OCI-LY1 (cell line): ENCODE data around the gene AFDN.

Experiments used
- H2AFZ ChIP-seq: fragments of 200-600 bp; sonication (generic), shearing (Covaris generic); 2 replicates; pipeline ENCODE4 v1.6.0; 2014; ENCODE audit warnings: antibody characterized with exemption, mild to moderate bottlenecking, low read length
- H3F3A ChIP-seq: fragments of 200-600 bp; sonication (generic), shearing (Covaris generic); 2 replicates; pipeline ENCODE4 v1.6.0; 2014; ENCODE audit warnings: mild to moderate bottlenecking, antibody characterized with exemption, low read length, moderate library complexity; ENCODE audit not compliant: insufficient read depth
- H3K27ac ChIP-seq: fragments of 200-600 bp; sonication (generic); 2 replicates; pipeline ENCODE4 v1.5.1; 2014; ENCODE audit warnings: low read length, mixed run types, mild to moderate bottlenecking, low read depth; ENCODE audit not compliant: poor library complexity, severe bottlenecking
- H3K27me3 ChIP-seq: fragments of 200-600 bp; sonication (generic); 2 replicates; pipeline ENCODE4 v1.6.0; 2014; ENCODE audit warnings: antibody characterized with exemption, mild to moderate bottlenecking, low read length, moderate library complexity; ENCODE audit not compliant: insufficient read depth
- H3K36me3 ChIP-seq: fragments of 200-600 bp; sonication (generic); 2 replicates; pipeline ENCODE4 v1.6.1; 2014; ENCODE audit warnings: mild to moderate bottlenecking, antibody characterized with exemption, low read length, moderate library complexity, mixed read lengths; ENCODE audit not compliant: insufficient read depth
- H3K4me1 ChIP-seq: fragments of 200-600 bp; sonication (generic); 2 replicates; pipeline ENCODE4 v1.5.1; 2014; ENCODE audit warnings: mild to moderate bottlenecking, low read length, moderate library complexity; ENCODE audit not compliant: insufficient read depth, severe bottlenecking
- H3K4me2 ChIP-seq: fragments of 200-600 bp; sonication (generic), shearing (Covaris generic); 2 replicates; pipeline ENCODE4 v1.6.1; 2014; ENCODE audit warnings: low read length
- H3K4me3 ChIP-seq: fragments of 200-600 bp; sonication (generic); 2 replicates; pipeline ENCODE4 v1.5.1; 2014; ENCODE audit warnings: low read length, low read depth, mild to moderate bottlenecking, mixed read lengths; ENCODE audit not compliant: poor library complexity, severe bottlenecking
- H3K79me2 ChIP-seq: fragments of 200-600 bp; shearing (Covaris generic); 2 replicates; pipeline ENCODE4 v1.6.1; 2016; ENCODE audit warnings: mixed run types, low read length, mixed read lengths; ENCODE audit not compliant: insufficient read depth
- H3K9ac ChIP-seq: fragments of 200-600 bp; sonication (generic), shearing (Covaris generic); 2 replicates; pipeline ENCODE4 v1.6.1; 2014; ENCODE audit warnings: mild to moderate bottlenecking, low read length, mixed read lengths
- H3K9me2 ChIP-seq: fragments of 200-600 bp; sonication (generic), shearing (Covaris generic); 2 replicates; pipeline ENCODE4 v1.6.1; 2014; ENCODE audit warnings: low read depth, mild to moderate bottlenecking, low read length, mixed read lengths
- H3K9me3 ChIP-seq: fragments of 200-600 bp; shearing (Covaris generic); 2 replicates; pipeline ENCODE4 v1.6.1; 2014; ENCODE audit warnings: low read length, mixed read lengths
- H4K20me1 ChIP-seq: fragments of 200-600 bp; sonication (generic), shearing (Covaris generic); 2 replicates; pipeline ENCODE4 v1.6.0; 2016; ENCODE audit warnings: mild to moderate bottlenecking, low read length; ENCODE audit not compliant: insufficient read depth
- CTCF ChIP-seq: fragments of 200-600 bp; sonication (generic), shearing (Covaris generic); IDR thresholded peaks from 2 replicates; pipeline ENCODE4 v1.5.1; 2017; ENCODE audit warnings: mild to moderate bottlenecking, antibody characterized with exemption, low read length, moderate library complexity, mixed read lengths
- EZH2 ChIP-seq: fragments of 200-600 bp; sonication (generic), shearing (Covaris generic); IDR thresholded peaks from 2 replicates; pipeline ENCODE4 v1.8.0; 2017; ENCODE audit warnings: borderline replicate concordance, mixed run types, mild to moderate bottlenecking, antibody characterized with exemption, low read length, moderate library complexity, mixed read lengths

The AFDN gene

GRCh38 chr6:167781868-167782267, 44.8 kb upstream of the AFDN start:
- H3K9me2 ChIP-seq = no peaks in the 10 kb centered on the region

GRCh38 chr6:167782698-167783517, 43.8 kb upstream of the AFDN start:
- H3F3A ChIP-seq = no peaks in the 10 kb centered on the region
- no peaks in the 10 kb centered on the region for H3K9me2 ChIP-seq
- no peaks in the 10 kb centered on the region for H3K79me2 ChIP-seq
- no peaks in the 10 kb centered on the region for H4K20me1 ChIP-seq
- H3K4me3 ChIP-seq = no peak overlapping the region
- no peak for TF ChIP-seq EZH2
- no peak for TF ChIP-seq CTCF
- no peak overlapping the region for H3K9ac ChIP-seq
- H3K4me2 ChIP-seq = no peak overlapping the region
- H2AFZ ChIP-seq = no peak overlapping the region
- no peaks in the 10 kb centered on the region for H3K27me3 ChIP-seq
- no peak overlapping the region for H3K27ac ChIP-seq
- no peaks in the 10 kb centered on the region for H3K4me1 ChIP-seq
- H3K9me3 ChIP-seq = no peaks in the 10 kb centered on the region
- no peaks in the 10 kb centered on the region for H3K36me3 ChIP-seq

More at GRCh38 chr6:167781868-167782267, 44.8 kb upstream of the AFDN start:
- Histone ChIP-seq H3K4me1 (no peaks in the 10 kb centered on the region), H4K20me1 (no peaks in the 10 kb centered on the region), H3K36me3 (no peaks in the 10 kb centered on the region), H3F3A (no peaks in the 10 kb centered on the region), H3K27me3 (no peaks in the 10 kb centered on the region), H3K4me2 (no peak overlapping the region), H3K27ac (no peak overlapping the region), H3K79me2 (no peaks in the 10 kb centered on the region), H3K9ac (no peak overlapping the region), H2AFZ (no peak overlapping the region), H3K4me3 (no peak overlapping the region), H3K9me3 (no peaks in the 10 kb centered on the region)
- no peak for TF ChIP-seq EZH2
- no peak for TF ChIP-seq CTCF

GRCh38 chr6:167786853-167787675, 39.6 kb upstream of the AFDN start:
- TF ChIP-seq CTCF = no peak
- TF ChIP-seq EZH2 = no peak
- H3K4me1 ChIP-seq = no peaks in the 10 kb centered on the region
- no peaks in the 10 kb centered on the region for H3K36me3 ChIP-seq
- no peaks in the 10 kb centered on the region for H3K79me2 ChIP-seq
- H3K27me3 ChIP-seq = no peaks in the 10 kb centered on the region
- H3K4me3 ChIP-seq = no peak overlapping the region
- no peak overlapping the region for H3K9ac ChIP-seq
- H3K9me3 ChIP-seq = no peaks in the 10 kb centered on the region
- no peak overlapping the region for H2AFZ ChIP-seq
- no peaks in the 10 kb centered on the region for H3K9me2 ChIP-seq
- no peaks in the 10 kb centered on the region for H4K20me1 ChIP-seq
- no peaks in the 10 kb centered on the region for H3F3A ChIP-seq
- no peak overlapping the region for H3K4me2 ChIP-seq
- H3K27ac ChIP-seq = no peak overlapping the region
